Glomerular visceral epithelial cell (primary cell): ENCODE data around the gene PTER.

Source experiments
- DNase-seq: peaks from one replicate; pipeline ENCODE4 v3.0.0-alpha.2; 2016; ENCODE audit errors: extremely low spot score

Gene PTER

GRCh38 chr10:16472828-16473227 is 36.0 kb downstream of the PTER start:
- no peak for DNase-seq

- no peak for DNase-seq
These were observed 40.9 kb downstream of the PTER start for GRCh38 chr10:16477757-16478156.

DNA sequence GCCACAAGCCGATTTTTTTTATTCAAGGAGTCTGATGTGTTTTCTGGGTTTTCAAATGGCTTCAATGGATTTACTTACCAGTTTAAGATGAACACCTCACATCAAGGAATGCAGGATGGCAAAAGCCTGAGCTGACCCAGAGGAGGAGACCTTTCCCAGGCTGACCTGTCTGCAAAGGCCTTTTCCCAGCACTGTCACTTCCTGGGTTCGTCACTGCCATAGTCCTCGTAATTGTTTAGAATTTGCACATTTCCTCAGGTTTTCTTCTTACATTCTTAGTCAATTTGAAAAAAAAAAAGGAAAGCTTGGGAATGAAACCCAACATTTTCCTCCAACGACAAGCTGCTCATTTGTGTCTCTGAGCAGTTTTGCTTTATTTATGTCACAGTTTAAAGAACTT is 42.0 kb downstream of the PTER start:
- DNase-seq = no peak

- peak; percentile 70 for DNase-seq
These were observed 44.4 kb downstream of the PTER start for GRCh38 chr10:16481052-16481728.

DNA sequence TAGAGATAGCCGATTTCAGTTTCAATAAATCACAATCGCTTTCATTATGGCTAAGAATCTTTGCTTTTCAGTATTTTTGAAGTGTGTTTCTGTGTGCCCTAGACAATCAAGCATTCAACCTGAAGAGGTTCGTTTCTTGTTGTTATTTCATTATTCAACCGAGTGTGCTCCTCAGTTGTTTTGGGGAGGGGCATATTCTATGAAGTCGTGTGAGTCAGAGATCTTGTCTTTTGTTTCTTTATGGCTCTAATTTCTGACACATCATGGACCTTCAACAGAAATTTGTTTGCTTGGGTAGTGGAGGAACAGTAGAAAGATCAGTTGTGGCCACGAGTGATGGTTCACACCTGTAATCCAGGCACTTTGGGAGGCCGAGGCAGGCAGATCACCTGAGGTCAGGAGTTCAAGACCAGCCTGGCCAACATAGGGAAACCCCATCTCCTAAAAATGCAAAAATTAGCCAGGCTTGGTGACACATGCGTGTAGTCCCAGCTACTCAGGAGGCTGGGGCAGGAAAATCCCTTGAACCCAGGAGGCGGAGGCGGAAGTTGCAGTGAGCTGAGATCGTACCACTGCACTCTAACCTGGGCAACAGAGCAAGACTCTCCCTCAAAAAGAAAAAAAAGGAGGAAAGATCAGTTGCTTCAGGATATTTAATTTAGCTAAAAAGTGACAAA is 46.6 kb downstream of the PTER start:
- no peak for DNase-seq

DNA sequence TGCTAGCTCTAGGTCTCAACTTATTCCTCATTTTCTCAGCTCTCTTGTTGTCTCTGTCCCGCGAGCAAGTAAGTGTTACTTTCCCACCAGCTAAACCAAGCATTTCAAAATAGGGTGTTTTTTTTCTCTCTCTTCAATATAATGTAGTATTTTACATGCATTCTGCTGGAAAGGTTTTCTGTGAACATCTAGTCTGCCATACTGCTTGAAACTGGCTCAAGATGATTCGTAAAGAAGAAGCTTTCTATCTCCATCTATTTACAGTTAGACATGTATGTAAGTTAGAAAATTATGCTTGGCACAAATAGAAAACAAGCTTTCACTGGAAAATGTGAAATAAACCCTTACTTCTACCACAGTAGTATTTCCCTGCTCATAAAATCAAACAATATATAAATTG is 53.7 kb downstream of the PTER start:
- no peak for DNase-seq

DNA sequence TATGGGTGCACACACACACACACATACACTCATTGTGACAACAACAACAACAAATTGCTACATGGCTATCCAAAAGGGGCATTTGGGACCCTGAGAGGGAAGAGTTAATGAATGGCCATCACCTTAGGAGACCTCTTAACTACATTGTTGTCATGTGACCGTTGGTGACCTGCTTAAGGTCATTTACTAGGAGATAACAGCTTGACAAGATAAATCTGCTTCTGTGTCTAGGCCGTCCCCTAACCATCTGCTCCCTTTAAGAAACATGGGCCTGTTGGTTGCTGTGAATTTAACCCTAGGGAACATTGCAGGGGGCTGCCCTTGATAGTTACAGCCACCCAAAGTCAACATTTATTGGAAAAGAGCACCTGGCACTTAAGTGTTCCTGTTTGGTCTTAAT is 55.1 kb downstream of the PTER start:
- no peak for DNase-seq

DNA sequence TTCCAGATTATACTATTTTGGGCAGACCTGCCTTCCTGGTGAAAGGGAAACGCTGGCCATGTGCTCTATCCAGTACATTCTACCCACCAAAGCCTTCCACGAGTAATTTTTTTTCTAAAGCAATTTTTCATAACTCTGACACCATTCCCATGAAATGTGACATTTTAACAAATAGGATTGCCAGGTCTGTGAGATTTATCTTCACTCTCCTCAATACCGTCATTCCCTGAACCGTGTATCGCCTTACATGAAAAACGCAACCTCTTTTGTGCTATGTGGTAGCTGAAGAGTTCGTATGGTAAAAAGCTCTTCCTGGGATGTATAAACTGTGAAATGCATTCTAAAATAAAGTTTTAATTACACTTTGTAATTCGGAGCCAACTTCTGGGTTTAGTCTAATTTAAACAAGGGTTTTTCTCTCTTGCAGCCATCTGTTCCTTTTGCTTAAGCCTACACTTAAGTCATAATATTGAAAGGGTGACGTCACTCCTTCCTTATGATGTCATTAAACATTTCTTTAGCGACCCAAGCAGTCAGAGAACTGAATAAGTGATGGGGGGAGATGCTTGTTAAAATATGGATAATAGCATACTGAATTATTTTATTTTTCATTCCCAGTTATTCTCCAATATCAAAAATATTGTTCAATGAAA is 57.2 kb downstream of the PTER start:
- DNase-seq = no peak

GRCh38 chr10:16497911-16498310 is 61.1 kb downstream of the PTER start:
- DNase-seq = peak; percentile 13

DNA sequence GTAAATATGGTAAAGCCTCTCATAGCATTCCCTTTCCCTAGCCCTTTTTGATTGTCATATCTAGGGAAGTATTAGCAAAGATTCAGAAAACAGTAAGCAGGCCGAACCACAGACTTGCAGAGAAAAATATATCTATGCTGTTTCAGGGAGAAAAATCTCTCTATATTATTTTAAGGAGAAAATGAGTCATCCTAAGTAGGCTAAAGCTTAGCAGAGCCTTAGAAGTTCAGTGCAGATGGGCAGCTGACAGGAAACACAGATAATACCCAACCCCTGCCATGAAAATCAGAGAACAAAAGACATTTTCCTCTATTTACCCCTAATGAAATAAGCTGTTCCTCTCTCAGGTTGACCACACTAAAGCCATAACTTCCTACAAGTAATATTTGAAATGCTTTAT is 68.4 kb downstream of the PTER start:
- DNase-seq = peak; percentile 6

- DNase-seq = peak; percentile 17
These were observed 73.2 kb downstream of the PTER start for GRCh38 chr10:16509996-16510395.

DNA sequence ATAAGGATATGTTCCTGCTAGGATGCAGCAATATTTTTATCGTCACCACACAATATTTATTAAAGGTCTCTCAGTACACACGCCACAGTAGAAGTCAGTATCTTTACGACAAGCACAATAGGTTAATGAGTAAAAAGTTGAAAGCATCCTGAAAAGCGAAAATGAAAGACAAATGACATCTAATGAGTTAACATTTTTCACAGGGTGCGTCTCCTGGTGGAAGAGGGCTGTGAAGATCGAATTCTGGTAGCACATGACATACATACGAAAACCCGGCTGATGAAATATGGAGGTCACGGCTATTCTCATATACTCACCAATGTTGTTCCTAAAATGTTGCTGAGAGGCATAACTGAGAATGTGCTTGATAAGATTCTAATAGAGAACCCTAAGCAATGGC is 74.0 kb downstream of the PTER start:
- no peak for DNase-seq

DNA sequence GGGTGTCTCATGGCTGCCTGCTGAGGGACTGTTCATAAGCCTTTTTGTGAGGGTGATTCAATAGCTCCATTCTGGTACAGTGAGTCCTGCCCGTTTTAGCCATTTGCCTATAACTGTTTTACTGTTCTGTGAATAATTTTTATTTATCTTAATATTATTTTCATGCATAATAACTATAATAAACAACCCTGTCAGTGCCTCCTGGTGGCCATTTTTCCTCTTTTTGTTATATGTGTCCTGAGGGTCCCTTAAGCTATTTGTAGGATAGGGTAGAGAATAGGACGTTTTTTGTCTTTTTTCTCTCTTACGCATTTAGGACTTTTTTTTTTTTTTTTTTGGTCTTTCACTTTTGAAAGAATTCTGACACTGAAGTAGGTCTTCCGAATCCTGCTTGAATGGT is 82.0 kb downstream of the PTER start:
- no peak for DNase-seq

DNA sequence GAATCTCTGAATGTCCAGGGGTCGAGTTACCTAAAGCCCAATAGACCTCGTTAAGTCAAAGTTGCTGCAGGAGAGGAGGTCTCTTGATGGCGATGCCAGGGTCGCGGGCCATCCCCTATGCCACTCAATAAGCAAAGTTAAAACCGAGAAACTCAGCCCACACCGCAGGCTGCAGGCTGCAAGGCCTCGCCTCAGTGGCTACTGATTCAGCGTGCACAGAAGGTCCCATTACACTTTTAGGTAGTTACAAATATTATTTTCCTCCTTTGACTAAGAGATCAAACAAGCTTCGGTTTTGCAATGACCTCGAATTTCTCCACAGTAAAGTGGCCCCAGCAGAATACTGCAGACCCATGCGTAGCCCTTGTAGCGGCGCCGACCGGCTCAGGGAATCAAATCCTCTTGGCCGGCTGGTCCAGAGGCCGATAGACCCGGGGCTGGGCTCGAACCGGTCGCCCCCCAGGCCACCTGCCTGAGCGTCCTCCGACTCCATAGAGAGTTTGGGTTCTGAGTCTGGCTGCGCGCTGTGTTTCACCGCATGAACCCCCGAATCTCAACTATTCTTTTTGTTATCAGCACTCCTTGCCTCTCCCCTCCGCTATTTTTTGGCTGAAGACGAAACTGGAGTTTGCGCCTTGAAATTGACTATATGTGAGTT is 82.6 kb downstream of the PTER start:
- no peak for DNase-seq

DNA sequence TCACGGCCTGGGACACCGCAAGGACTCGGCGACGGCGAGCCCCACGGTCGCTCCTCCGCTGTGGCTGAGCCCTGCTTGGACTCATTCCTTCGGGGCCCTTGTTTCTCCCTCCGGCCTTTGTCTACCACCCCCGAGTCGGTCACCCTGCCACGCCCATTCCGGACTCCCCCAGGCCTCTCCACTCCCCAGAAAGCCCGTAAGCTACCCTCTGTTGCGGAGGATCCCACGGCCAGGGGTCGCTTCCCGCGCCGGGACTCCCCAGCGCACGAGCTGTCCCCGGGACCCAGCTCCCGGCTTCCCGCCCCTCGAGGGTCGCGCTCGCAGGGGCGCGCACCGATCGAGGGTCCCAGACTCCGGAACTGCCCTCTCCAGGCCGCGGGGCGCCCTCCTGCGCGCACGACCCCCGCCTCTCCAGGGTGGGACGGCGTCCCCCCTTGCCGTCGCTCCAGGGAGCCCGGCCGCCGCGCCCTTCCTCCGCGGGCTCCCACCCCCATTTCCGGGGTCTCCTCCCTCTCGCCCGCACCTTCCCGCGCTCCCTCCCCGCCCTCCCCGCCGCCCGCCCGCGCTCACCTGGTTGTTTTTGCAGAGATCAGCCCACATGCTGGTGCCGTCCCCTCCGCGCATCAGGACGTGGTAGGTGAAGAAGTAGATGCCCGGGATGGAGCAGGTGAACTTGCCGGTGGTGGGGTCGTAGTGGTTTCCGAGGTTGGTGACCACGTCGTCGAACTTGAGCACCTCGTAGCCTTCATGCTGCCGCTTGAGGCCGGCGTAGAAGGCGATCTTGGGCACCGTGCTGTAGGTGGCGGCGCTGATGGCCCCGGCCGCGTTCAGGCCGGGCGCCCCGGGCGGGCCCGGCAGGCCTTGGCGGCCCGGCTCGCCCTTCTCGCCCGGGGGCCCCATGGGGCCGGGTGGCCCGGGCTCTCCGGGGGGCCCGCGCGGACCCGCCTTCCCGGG is 83.4 kb downstream of the PTER start:
- no peak for DNase-seq

GRCh38 chr10:16520900-16521299 is 84.1 kb downstream of the PTER start:
- no peak for DNase-seq

DNA sequence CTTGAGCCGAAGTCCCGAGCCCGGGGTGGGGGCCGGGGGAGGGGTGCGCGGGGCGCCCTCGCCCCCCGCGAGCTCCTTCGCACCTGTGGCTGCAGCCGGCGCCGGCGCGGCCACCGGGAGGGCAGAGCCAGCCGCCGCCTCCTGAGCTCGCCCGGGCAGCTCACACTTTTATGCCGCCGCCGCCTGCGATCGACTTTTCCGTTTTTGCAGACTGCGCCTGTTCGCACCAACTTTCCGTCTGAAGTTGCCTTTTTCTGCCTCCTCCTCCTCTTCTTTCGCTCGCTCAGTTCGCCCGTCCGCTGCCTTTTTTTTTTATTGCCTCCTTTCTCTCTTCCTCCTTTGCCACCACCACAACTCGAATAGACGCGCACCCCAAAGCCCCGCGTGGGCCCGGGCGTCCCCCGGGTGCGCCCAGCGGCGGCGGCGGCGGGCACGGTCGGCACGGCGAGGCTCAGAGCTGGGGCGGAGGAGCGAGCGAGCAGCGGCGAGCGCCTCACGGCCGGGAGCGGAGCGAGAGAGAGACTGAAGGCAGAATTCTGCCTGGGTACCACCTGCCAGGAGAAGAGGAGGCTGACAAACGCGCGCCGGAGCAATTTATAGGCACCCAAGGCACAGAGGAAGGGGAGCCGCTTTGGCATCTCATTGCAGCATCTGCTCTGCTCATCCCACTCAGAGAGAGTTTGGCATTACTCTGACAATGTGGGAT is 84.7 kb downstream of the PTER start, which contains the start of gene C1QL3:
Gene C1QL3 (minus strand): TSS at position 569 of the 706 bp plus-strand sequence. CDS start 814 bp downstream, outside the sequence.
- no peak for DNase-seq

GRCh38 chr10:16527452-16527851 is 90.6 kb downstream of the PTER start:
- DNase-seq = no peak

DNA sequence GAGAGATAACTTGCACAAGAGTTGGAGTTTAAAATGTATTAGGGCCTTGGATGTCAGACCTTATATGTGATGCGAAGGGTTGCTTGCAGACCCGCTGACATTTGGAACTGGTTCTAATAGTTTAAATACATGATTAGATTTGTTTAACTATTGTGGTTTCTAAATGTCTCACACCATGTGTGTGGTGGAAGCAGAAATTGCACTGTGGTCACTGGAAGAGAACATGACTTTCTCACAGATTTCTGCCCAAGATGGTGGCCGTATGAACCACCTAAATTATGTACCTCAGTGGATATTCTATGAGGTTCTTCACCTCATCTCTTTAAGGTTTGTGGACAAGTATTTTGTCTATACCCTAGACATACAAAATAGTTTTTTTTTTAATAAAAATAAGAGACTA is 93.0 kb downstream of the PTER start:
- no peak for DNase-seq

DNA sequence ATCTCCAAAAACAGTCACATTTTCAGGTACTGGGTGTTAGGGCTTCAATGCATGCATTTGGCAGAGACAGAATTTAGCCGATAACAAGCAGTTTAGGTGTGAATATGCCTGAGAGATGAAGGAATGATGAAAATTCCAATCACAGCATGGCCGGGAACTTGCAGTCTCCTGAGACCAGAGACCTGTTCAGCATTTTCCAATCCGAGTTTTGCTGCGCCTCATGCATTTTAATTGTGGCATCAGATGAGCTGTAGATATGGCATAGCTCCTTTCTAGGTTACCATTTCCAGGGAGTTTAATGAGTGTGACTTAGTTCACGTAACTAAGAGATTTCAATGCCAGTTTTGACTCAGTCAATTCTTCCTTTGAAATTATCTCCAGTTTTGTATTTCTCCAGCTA is 99.3 kb downstream of the PTER start:
- no peak for DNase-seq

GRCh38 chr10:16544099-16544498 is 107.3 kb downstream of the PTER start:
- DNase-seq = no peak
